HG02642 (cell line): Measurements from ENCODE around the gene SEMA3D.

Experiments
- ATAC-seq: cut with Tn5 transposase; IDR thresholded peaks from one replicate; pipeline ENCODE4 v1.9.1; 2021; ENCODE audit warnings: mild to moderate bottlenecking; ENCODE audit not compliant: unreplicated experiment, poor library complexity

The SEMA3D gene

GRCh38 chr7:85185424-85186082 lies 1.3 kb downstream of the SEMA3D start:
- ATAC-seq, result no peak

DNA sequence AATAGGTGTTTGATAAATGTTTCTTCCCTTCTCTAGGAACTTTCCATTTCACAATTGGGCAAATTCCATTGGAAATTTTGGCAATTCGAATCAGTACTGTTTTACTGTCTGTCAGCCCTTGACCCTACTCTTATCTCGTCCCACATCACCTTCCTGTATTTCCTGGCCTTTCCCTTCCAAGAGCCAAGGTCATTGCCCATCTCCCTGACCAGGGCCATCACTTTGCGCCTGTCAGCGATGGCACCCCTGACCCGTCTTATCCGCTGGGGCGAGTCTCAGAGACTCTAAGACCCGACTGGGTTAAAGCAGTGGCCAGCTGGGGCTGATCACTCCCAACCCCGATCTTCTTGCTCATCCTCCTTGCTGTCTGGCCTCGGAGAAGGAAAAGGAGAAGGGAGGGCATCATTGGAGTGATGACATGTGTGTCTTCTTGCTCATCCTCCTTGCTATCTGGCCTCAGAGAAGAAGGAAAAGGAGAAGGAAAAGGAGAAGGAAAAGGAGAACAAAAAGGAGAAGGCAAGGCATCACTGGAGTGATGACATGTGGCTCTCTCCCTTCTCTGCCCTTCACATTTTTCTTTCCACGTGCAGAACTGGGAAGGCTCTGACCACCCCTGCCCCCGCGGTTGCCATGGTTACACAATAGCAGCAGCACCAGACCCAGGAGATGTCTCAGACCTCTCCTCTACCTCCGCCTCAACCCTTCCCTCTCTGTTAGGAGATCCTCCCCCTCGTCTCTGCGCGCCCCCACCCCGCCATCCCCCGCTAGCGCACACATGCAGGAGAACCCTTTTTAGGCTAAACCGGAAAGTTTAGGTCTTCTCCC lies 2.0 kb downstream of the SEMA3D start:
- no peak for ATAC-seq

GRCh38 chr7:85183296-85183695 lies 3.6 kb downstream of the SEMA3D start:
- no peak for ATAC-seq

DNA sequence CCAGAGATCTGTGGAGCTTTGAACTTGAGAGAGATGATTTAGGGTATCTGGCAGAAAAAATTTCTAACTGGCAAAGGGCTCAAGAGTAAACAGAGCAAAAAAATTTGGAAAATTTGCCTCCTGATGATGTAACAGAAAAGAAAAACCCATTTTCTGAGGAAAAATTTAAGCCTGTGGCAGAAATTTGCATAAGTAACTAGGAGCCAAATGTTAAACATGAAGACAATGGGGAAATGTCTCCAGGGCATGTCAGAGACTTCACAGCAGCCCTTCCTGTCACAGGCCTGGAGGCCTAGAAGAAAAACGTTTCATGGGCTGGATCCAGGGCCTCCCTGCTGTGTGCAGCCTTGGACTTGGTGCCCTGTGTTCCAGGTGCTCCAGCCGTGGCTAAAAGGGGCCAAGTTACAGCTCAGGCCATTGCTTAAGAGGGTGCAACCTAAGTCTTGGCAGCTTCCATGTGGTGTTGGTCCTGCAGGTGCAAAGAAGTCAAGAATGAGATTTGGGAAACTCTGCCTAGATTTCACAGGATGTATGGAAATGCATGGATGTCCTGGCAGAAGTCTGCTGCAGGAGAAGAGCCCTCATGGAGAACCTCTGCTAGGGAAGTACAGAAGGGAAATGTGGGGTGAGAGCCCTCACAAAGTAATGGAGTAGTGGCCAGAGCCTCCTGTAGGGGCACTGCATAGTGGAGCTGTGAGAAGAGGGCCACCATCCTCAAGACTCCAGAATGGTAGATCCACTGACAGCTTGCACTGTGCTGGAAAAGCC lies 8.1 kb downstream of the SEMA3D start:
- no peak for ATAC-seq

DNA sequence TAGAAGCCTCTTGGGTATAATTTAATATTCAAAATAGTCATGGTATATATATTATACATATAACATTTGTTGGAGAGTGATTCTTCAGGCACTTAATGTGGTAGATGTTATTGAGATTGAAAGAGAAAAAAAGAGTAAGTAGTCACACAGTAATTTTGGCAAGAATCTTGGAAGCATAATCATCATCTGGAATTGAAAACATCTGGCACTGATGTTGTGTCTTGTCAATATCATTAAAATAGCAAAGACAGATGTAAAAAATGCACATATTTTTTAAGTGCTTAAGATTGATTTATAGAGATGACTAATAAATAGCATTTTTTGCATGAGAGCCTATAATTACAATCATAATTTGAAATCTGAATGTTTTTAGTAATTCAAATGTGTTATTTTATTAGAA lies 9.5 kb downstream of the SEMA3D start:
- ATAC-seq, result no peak

GRCh38 chr7:85176197-85176596 lies 10.7 kb downstream of the SEMA3D start:
- ATAC-seq, result no peak

GRCh38 chr7:85175217-85175616 lies 11.6 kb downstream of the SEMA3D start:
- no peak for ATAC-seq

GRCh38 chr7:85172530-85172941 lies 14.3 kb downstream of the SEMA3D start:
- no peak for ATAC-seq

DNA sequence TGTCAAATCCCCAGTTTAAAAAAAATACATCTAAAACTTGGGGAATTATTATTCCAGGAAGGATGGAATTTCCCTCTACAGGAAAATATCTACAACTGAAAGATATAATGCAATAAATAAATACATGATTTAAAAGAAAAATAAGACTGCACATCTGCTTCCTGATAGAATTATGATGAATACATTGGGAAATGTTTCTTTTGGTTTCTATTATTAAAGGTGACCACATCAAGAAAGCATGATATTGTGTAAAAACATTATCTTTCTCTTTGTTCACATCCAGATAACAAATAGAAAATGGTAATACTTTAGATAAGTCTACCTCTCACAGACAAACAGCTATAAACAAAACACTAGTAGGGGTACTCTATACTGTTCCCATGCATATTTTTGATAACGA lies 19.2 kb downstream of the SEMA3D start:
- ATAC-seq, result no peak

- no peak for ATAC-seq
These were observed 21.6 kb downstream of the SEMA3D start for GRCh38 chr7:85165263-85165662.

DNA sequence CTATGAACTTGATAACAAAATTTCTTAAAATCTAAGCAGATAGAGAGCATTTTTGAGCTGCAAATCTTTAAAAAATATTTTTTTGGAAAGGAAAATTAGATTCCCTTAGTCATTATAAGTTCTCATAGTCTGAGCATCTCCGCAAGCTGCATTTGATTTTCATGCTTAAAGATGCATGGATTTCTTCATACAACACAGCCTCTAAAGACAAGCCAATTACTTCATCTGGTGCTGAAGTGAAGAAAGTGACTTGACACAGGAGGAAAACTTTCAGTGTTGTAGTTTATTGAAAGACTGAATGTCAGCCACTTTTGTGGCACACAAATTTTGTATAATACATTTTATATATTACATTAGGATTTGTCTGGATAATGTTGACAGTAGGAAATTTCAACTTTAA lies 22.5 kb downstream of the SEMA3D start:
- no peak for ATAC-seq

DNA sequence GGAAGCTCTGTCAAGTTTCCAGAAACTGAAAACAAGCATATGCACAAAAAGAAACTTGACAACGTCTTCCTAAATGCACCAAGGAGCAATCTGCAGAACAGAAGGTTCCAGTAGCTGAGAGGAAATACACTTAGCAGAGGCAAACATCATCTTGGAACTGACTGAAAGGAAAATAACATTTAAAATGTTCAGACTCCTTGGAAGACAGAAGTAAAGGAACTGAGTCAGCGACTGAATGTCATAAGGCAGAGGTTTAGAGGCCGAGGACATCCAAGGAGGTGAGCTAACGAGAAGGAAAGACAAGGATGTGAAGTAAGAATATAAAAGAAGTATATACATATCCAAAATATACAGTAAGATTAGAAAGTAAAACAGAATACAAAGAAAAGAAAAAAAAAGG lies 24.1 kb downstream of the SEMA3D start:
- no peak for ATAC-seq

- ATAC-seq, result peak; percentile 89
These were observed 26.6 kb downstream of the SEMA3D start for GRCh38 chr7:85160223-85160622.

DNA sequence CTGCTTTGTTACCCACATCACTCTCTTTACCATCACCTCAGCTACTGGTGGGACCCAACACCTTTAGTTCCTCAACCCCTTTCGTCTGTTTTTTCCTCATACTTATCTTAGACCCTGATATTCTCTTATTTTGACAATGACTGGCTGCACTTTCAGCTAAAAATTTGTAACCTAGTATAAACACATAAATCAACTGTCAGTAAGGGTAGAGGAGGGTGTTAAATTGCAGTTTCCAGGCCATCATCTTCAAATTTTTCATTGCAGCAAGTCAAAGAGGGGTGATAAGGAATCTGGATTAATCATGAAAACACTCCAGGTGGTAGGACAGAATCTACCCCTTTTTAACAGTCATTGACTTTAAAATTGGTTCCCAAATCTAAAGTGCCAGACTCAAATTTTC lies 27.9 kb downstream of the SEMA3D start:
- no peak for ATAC-seq

DNA sequence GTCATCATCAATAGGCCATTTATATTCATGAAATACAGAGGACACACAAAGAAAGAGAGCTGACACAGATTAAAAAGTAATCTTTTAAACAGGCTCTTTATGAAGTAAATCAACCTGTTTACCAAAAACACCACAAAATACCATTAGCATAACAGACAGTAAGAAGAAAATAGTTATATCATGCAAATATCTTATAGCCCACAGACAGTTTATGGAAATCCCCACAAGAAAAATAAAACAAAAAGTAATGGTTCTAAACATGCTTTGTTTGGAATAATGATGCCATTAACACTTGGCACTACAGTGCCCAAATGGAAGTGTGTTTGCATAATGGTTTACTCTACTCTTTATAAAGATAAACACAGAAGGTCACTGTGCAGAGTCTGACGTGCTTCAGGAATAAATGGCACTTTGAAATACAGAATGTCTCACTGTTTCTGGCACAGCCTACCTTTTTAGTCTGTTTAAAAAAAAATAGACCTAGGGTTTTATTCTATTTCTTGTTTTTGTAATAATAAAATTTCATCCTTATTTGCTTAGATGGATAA lies 30.1 kb downstream of the SEMA3D start:
- ATAC-seq, result no peak

DNA sequence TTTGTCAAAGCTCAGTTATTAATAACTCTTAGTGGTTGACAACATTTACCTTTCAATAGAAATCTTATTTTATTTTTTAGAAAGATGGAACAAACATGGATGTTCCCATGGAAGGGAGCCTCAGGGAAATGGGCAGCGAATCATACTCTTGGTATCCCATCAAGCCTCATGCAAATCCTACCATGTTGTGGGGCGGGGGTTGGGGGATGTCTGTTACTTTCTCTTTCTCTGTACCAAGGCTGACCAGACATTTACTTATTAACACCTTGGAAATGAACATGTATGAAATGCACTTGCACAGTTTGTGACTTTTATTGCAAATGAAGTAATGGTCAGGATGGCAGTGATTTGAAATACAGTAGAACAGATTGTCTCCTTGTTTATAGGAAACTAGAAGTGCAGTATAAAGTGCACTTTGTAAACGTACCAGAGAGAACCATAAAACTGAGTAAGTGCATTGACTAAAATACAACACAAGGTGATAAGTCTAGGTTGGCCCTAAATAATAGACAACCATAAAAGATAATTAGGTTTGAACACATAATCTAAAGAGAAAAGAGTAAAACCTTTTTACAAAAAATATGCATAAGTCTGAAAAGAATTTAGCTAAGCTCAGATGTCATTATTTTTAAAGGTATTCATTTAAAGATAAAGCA lies 32.4 kb downstream of the SEMA3D start:
- no peak for ATAC-seq

DNA sequence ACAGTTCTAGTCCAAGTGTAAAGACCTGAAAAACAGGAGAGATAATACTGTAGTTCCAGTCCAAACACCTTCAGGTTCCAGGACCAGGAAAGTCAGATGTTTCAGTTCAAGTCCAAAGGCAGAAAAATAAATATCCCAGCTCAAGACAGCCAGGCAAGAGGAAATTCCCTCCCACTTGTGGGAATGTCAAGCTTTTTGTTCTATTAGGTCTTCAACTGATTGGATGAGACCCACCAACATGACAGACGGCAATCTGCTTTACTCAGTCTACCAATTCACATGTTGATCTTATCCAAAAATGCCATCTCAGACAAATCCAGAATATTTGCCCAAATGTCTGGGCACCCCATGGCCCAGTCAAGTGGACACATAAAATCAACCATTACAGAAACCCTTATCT lies 33.1 kb downstream of the SEMA3D start:
- ATAC-seq, result no peak

GRCh38 chr7:85150624-85151023 lies 36.2 kb downstream of the SEMA3D start:
- ATAC-seq, result no peak

DNA sequence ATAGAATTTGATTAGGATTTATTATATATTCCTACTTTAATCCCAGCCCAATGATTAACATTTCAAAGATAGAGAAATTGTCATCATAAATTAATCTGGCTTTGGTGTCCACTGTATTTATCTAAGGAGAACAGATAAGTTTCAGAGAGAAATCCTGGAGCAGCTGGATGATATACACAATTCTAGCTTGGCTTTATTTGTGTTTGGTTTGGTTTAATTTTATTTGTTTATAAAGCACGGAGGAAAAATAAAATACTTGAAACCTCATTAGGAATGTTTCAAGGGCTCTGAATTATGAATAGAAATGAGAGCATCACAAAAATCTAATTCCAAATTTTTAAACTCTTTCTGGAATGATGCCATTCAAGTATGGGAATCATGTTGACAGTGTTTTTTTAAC lies 42.1 kb downstream of the SEMA3D start:
- ATAC-seq, result no peak

DNA sequence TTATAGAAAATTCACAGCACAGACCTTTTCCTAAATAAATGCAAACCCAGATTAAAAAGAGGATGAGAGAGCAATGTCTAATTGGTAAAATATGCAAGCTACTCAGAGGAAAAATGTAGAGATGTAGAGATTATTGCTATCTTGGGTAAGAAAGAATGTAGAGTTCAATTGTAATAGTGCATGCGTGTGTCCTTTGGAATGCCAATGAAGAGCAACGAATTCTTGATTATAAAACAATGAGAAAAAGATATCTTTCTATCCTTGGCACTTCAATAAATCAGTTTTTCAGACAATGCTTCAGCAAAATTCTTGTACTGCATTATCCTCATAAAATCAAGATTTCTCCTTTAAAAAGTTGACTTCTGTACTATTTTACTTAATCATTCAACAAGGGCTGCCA lies 50.9 kb downstream of the SEMA3D start:
- no peak for ATAC-seq
